HepG2 (cell line): ENCODE measurements around the gene THBD. TPM values are rescaled to one million over a fixed set of nuclear protein-coding genes. Genes with fewer than 3 reads are reported as not detected.

Experiments used
- CENPX ChIP-seq: sonication (generic); formaldehyde crosslinking; IDR thresholded peaks from 2 replicates; pipeline ENCODE4 v1.9.0; 2021; ENCODE audit warnings: mild to moderate bottlenecking, missing genetic modification reagents, moderate library complexity
- GMEB2 ChIP-seq: IDR thresholded peaks from 2 replicates; pipeline ENCODE4 v1.6.1; 2016; ENCODE audit warnings: missing biosample characterization, missing genetic modification reagents, low read depth
- PRDM10 ChIP-seq: sonication (generic); formaldehyde crosslinking; IDR thresholded peaks from 2 replicates; pipeline ENCODE4 v1.4.0; 2020; ENCODE audit warnings: low read depth, missing genetic modification reagents
- THAP7 ChIP-seq: sonication (generic); formaldehyde crosslinking; IDR thresholded peaks from 2 replicates; pipeline ENCODE4 v1.8.1; 2023; ENCODE audit warnings: mild to moderate bottlenecking, missing genetic modification reagents
- ZBTB37 ChIP-seq: sonication (generic); formaldehyde crosslinking; IDR thresholded peaks from 2 replicates; pipeline ENCODE4 v1.4.0; 2020; ENCODE audit warnings: mild to moderate bottlenecking, missing genetic modification reagents
- polyA plus RNA-seq, 8 experiments: library from polyadenylated mRNA; depleted of rRNA in 3 of 8; stranded (reverse) in 7 of 8; unstranded in 1 of 8; fragments of >200 nt; fragmentation: Illumina TruSeq in 4 of 8; extraction: Trizol in 4 of 8; gene quantifications; 2 replicates each; pipeline versions ENCODE4 v1.2.1 to v1.2.3, GENCODE V29; 2011 to 2016; ENCODE audit warnings: low read depth in 4 of 8, missing spikeins in 1 of 8, mixed read lengths in 1 of 8; ENCODE audit not compliant: insufficient read depth in 1 of 8
- total RNA-seq, 5 experiments: library from RNA; depleted of rRNA; stranded (reverse); fragments of >200 nt; fragmentation: Illumina TruSeq; extraction: Trizol; gene quantifications; 2 replicates each; pipeline ENCODE4 v1.2.3, GENCODE V29; 2016; ENCODE audit warnings: low read depth in 1 of 5

Gene THBD
- total and polyA plus RNA-seq, 2 of the 13 experiments (the other 11 are each of a cell fraction or from before 2014, with no cell fraction given): 0.03 TPM; not detected in 1

GRCh38 chr20:23092861-23093495, 43.5 kb upstream of the THBD start (continued):
- no peak for TF ChIP-seq PRDM10
- TF ChIP-seq CENPX: no peak
- no peak for TF ChIP-seq THAP7 (CRISPR knock-in tag)
- no peak for TF ChIP-seq GMEB2 (CRISPR knock-in tag)
- no peak for TF ChIP-seq ZBTB37 (CRISPR knock-in tag)
- TF ChIP-seq, all 625 proteins: peak for 0
